Prostate gland (tissue), 2 donors: ENCODE results near the gene VAV2. TPM values are rescaled to one million over a fixed set of nuclear protein-coding genes. Genes with fewer than 3 reads are reported as not detected.

Source experiments
- DNase-seq: peaks from one replicate; pipeline ENCODE4 v3.0.0-alpha.2; 2019; ENCODE audit warnings: low spot score
- H3K27ac ChIP-seq, 2 donors: fragments of 200-600 bp; sonication (generic); 2 replicates each; pipeline ENCODE4 v1.5.1; 2017 to 2019
- H3K27me3 ChIP-seq: fragments of 200-600 bp; sonication (generic); replicated peaks from 2 replicates; pipeline ENCODE4 v1.5.1; 2019; ENCODE audit not compliant: insufficient read depth
- H3K36me3 ChIP-seq, 2 donors: fragments of 200-600 bp; sonication (generic); 1 replicate in 1 of 2; 2 replicates in 1 of 2; pipeline versions ENCODE4 v1.5.1 to v1.8.1; 2017 to 2019
- H3K4me1 ChIP-seq: fragments of 200-600 bp; sonication (generic); replicated peaks from 2 replicates; pipeline ENCODE4 v1.5.1; 2019
- H3K4me3 ChIP-seq, 2 donors: fragments of 200-600 bp; sonication (generic); 2 replicates each; pipeline ENCODE4 v1.5.1; 2017 to 2019
- H3K9me3 ChIP-seq: fragments of 200-600 bp; sonication (generic); 2 replicates; pipeline ENCODE4 v1.5.1; 2017
- POLR2A ChIP-seq: fragments of 450-650 bp; IDR thresholded peaks from one replicate; pipeline ENCODE4 v1.6.1; 2016; ENCODE audit warnings: antibody characterized with exemption, mild to moderate bottlenecking
- POLR2AphosphoS5 ChIP-seq: sonication (generic); formaldehyde crosslinking; IDR thresholded peaks from one replicate; pipeline ENCODE4 v1.6.1; 2017; ENCODE audit warnings: antibody characterized with exemption
- WGBS: methylation state at CpG from one replicate; pipeline ENCODE4 v1.1.5; 2018; 5-methylcytosine and 5-hydroxymethylcytosine counted together
- intact Hi-C: fragments of 100-400 bp; cut with DNase I; formaldehyde crosslinking; loops from one replicate; pipeline ENCODE4 v1.14.2; 2022
- total RNA-seq, 2 donors: library from RNA; depleted of rRNA; stranded (reverse); fragments of >200 nt; gene quantifications; one replicate each; pipeline ENCODE4 v1.1.0, GENCODE V29; 2016
- TF ChIP-seq, protein P1 (sequence below), 4 experiments: fragments of 200-600 bp in 2 of 4; fragments of 450-650 bp in 2 of 4; sonication (generic) in 2 of 4; IDR thresholded peaks; 1 replicate in 3 of 4; 2 replicates in 1 of 4; pipeline ENCODE4 v1.5.1; 2016 to 2019; ENCODE audit warnings: antibody characterized with exemption in 4 of 4, mild to moderate bottlenecking in 2 of 4, moderate library complexity in 2 of 4

Gene VAV2
- total RNA-seq, 2 donors from 2014 or later = 13.5 to 19.5 TPM

DNA sequence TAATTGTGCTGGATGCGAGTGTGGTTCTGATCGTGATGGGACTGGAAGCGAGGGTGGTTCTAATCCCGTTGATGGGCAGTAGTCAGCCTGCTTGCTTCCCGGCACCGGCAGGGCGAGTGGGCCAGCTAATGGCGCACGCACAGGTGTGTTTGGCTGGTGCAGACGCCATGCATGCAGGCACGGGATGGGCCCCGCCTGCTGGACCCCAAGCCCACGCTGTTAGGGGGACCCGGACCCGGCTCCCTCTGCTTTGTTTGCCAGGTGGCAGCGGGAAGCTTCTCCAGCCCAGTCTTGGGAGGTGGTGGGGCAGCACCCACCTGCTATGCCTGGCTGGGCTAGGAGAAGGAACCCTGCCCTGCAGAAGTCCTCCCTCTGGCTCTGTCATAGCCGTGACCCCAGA lies 70.3 kb downstream of the VAV2 start:
- no peaks in the 10 kb centered on the region for H3K27me3 ChIP-seq
- intact Hi-C loops = no loop called here

DNA sequence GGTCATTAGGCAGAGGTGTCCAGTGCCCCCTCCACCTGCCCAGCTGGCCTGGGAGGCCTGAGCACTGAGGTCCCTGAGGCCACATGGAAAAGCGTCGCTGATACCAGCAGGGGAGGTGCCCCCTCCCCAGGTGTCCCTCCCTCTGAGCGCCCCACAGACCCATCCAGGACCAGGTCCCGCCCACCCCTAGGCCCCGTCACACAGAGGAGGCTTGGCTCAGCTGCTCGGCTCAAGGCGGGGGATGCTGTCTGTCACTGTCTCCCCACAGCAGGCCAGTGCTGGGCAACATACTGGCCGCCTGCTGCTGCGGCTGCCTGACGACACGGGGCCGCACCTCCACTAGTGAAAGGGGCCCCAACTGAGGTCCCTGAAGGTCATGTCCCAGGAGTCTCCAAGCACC lies 71.7 kb downstream of the VAV2 start:
- Histone ChIP-seq H3K4me3 (no peak overlapping the region), H3K4me1 (no peaks in the 10 kb centered on the region), H3K36me3 (no peaks in the 10 kb centered on the region), H3K27me3 (no peaks in the 10 kb centered on the region), H3K9me3 (no peaks in the 10 kb centered on the region), H3K27ac (no peak overlapping the region)
- no peak for DNase-seq
- 93% methylated on average over 12 of the region's 12 CpGs for WGBS
- TF ChIP-seq POLR2AphosphoS5 (no peak), POLR2A (no peak)
- TF ChIP-seq, protein P1, sequence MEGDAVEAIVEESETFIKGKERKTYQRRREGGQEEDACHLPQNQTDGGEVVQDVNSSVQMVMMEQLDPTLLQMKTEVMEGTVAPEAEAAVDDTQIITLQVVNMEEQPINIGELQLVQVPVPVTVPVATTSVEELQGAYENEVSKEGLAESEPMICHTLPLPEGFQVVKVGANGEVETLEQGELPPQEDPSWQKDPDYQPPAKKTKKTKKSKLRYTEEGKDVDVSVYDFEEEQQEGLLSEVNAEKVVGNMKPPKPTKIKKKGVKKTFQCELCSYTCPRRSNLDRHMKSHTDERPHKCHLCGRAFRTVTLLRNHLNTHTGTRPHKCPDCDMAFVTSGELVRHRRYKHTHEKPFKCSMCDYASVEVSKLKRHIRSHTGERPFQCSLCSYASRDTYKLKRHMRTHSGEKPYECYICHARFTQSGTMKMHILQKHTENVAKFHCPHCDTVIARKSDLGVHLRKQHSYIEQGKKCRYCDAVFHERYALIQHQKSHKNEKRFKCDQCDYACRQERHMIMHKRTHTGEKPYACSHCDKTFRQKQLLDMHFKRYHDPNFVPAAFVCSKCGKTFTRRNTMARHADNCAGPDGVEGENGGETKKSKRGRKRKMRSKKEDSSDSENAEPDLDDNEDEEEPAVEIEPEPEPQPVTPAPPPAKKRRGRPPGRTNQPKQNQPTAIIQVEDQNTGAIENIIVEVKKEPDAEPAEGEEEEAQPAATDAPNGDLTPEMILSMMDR (IDR thresholded peaks at IDR 0.05) = no peak
- intact Hi-C loops = no loop called here

More for the DNA sequence above, 70.3 kb downstream of the VAV2 start:
- H3K4me1 ChIP-seq = no peaks in the 10 kb centered on the region
- DNase-seq = no peak
- H3K27ac ChIP-seq = no peak overlapping the region
- no peaks in the 10 kb centered on the region for H3K9me3 ChIP-seq
- WGBS = 79% methylated on average over 17 of the region's 17 CpGs
- H3K36me3 ChIP-seq = no peaks in the 10 kb centered on the region
- no peak overlapping the region for H3K4me3 ChIP-seq
- no peak for TF ChIP-seq POLR2AphosphoS5
- no peak for TF ChIP-seq POLR2A
- TF ChIP-seq, protein P1 (IDR thresholded peaks at IDR 0.05) = no peak

DNA sequence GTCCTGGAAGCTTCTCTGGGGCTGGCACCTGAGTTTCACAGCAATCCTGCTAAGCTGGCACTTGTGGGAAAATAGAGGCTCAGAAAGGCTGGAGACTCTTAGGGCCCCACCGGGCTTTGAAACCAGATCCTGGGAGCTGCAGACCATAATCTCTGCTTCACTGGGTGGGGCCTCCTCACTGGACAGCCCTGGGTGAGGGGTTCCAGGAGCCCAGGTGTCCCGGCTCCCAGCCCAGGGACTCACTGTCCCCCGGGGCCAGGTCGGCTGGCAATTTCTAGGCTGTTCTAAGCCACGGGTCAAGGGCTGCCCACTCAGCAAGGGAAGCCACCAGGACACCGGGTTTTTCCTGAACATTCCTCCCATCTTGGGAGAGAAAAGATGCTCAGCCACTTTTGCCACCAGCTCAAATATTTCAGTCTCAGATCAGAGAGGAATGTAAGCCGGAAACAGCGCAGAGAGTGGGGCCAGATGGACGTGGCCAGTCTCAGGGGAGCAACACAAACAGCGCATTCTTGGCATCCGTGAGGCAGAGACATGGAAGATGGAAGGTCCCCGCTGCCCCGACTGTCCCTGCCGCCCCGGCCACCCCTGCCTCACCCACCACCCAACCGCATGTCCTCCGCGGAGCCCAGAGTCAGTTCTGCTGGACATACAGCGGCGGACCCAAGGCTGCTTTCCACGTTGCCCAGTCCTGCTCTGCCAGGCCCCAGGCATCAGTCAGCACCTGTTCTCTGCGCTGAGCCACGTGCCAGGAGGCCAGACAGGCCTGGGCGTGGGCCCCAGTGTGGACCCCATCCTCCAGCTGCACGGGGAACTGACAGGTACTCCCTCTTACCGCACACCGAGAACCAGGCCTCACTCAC lies 72.6 kb downstream of the VAV2 start:
- Histone ChIP-seq H3K4me1 (no peaks in the 10 kb centered on the region), H3K9me3 (no peaks in the 10 kb centered on the region), H3K27ac (no peak overlapping the region), H3K4me3 (no peak overlapping the region), H3K36me3 (no peaks in the 10 kb centered on the region), H3K27me3 (no peaks in the 10 kb centered on the region)
- intact Hi-C loops = no loop called here
- DNase-seq = no peak
- 79% methylated on average over 27 of the region's 27 CpGs for WGBS
- TF ChIP-seq POLR2A = no peak
- TF ChIP-seq, protein P1 (IDR thresholded peaks at IDR 0.05) = no peak
- no peak for TF ChIP-seq POLR2AphosphoS5

DNA sequence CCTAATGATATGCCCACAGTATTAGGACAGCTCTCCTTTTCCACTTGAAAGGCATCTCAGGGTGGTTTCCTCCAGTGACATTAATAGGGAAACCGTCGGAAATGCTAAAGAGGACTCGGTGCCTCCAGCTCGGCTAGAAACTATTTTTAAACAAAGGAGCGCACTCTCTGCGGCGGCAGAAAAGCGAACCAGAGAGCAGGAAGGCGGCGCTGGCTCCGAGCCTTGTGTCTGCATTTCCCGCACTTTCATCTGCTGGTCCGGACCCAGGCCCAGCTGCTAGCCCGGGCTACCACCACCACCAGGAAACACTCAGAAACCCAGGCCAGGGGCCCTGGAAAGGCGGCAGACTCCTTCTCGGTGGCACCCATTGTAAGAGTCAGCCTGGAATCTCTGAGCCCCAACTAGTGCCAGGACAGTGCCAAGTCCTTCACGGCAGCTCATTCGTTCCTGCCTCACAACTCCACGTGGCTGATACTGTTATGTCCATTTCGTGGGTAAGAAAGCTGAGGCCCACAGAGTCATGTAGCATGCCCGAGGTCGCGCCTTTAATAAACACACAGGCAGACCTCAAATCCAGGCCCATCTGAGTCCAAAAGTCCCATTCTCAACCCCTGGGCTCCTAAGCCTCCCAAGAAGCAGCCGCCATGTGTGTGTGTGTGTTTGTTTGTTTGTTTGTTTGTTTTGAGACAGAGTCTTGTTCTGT lies 73.9 kb downstream of the VAV2 start:
- DNase-seq = no peak
- TF ChIP-seq POLR2A (no peak), POLR2AphosphoS5 (no peak)
- TF ChIP-seq, protein P1 (IDR thresholded peaks at IDR 0.05) = no peak
- Histone ChIP-seq H3K4me3 (no peak overlapping the region), H3K36me3 (no peaks in the 10 kb centered on the region), H3K27me3 (no peaks in the 10 kb centered on the region), H3K9me3 (no peaks in the 10 kb centered on the region), H3K4me1 (no peaks in the 10 kb centered on the region), H3K27ac (no peak overlapping the region)
- 45% methylated on average over 24 of the region's 24 CpGs for WGBS
- intact Hi-C loops = no loop called here
